Measurements from ENCODE around the gene EFNB3.

DNA sequence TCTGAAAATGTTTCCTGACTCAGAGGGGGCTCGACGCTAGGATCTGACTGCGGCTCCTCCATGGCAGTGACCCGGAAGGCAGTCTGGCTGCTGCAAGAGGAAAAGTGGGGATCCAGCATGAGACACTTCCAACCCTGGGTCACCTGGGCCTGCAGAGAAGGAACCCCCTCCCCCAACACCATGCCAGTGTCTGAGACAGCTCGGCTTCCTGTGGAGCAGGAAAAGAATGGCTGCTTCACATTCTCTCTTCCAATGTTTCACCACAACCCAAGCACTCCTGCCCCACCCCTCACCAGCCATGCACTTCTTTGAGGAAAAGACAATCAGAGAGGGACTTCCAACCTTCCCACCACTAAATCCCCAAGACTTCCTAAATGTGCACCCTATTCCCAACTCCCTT lies 28.5 kb upstream of the EFNB3 start:
- TF ChIP-seq, protein P1, sequence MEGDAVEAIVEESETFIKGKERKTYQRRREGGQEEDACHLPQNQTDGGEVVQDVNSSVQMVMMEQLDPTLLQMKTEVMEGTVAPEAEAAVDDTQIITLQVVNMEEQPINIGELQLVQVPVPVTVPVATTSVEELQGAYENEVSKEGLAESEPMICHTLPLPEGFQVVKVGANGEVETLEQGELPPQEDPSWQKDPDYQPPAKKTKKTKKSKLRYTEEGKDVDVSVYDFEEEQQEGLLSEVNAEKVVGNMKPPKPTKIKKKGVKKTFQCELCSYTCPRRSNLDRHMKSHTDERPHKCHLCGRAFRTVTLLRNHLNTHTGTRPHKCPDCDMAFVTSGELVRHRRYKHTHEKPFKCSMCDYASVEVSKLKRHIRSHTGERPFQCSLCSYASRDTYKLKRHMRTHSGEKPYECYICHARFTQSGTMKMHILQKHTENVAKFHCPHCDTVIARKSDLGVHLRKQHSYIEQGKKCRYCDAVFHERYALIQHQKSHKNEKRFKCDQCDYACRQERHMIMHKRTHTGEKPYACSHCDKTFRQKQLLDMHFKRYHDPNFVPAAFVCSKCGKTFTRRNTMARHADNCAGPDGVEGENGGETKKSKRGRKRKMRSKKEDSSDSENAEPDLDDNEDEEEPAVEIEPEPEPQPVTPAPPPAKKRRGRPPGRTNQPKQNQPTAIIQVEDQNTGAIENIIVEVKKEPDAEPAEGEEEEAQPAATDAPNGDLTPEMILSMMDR (IDR thresholded peaks at IDR 0.05) = no peak
- TF ChIP-seq POLR2A (IDR thresholded peaks at IDR 0.05) (no peak), EP300 (IDR thresholded peaks at IDR 0.05) (no peak)

Measured in stomach (tissue), 4 donors.